ENCODE results near the gene ZBTB24. TPM values are rescaled to one million over a fixed set of nuclear protein-coding genes. Genes with fewer than 3 reads are reported as not detected.
A peak's percentile ranks its signal among the peaks of the same experiment; 100 is the strongest.

ZBTB24 gene
- total RNA-seq, 4 donors from 2014 or later, result 8.1 to 11.6 (median 11.2) TPM

DNA sequence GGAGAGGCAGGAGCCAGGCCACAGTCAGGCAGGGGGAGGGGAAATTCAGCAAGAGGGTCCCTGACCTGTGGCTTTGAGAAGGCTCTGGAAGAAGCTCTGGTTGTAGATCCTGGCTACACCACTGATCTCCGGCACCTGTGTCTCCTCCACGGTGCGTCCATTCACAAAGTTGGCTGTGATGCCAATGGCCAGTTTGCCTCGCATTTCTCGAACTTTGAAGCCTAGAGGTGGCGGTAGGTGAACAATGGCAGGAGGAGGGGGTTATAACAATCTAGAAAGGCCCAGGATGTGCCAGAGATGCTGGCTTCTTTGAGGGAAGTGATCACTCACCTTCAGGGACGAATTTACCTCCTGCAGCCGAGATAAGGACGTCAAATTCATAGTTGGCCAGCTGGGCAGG lies 30.8 kb downstream of the ZBTB24 start:
- H3K4me1 ChIP-seq, result peaks cover 36% of the 10 kb centered on the region
- TF ChIP-seq POLR2A (IDR thresholded peaks at IDR 0.05) (no peak), POLR2AphosphoS5 (IDR thresholded peaks at IDR 0.05) (no peak), EP300 (IDR thresholded peaks at IDR 0.05) (no peak)
- TF ChIP-seq, protein P1, sequence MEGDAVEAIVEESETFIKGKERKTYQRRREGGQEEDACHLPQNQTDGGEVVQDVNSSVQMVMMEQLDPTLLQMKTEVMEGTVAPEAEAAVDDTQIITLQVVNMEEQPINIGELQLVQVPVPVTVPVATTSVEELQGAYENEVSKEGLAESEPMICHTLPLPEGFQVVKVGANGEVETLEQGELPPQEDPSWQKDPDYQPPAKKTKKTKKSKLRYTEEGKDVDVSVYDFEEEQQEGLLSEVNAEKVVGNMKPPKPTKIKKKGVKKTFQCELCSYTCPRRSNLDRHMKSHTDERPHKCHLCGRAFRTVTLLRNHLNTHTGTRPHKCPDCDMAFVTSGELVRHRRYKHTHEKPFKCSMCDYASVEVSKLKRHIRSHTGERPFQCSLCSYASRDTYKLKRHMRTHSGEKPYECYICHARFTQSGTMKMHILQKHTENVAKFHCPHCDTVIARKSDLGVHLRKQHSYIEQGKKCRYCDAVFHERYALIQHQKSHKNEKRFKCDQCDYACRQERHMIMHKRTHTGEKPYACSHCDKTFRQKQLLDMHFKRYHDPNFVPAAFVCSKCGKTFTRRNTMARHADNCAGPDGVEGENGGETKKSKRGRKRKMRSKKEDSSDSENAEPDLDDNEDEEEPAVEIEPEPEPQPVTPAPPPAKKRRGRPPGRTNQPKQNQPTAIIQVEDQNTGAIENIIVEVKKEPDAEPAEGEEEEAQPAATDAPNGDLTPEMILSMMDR (IDR thresholded peaks at IDR 0.05), result no peak
- H3K4me3 ChIP-seq, result no peak overlapping the region
- no peaks in the 10 kb centered on the region for H3K9me3 ChIP-seq
- whole genome bisulfite sequencing, result 89% methylated on average over 9 of the region's 9 CpGs
- peaks cover 16% of the 10 kb centered on the region for H3K36me3 ChIP-seq
- no peaks in the 10 kb centered on the region for H3K27me3 ChIP-seq
- DNase-seq (ENCODE audit: low spot score in 2 of 2), result no peak
- H3K27ac ChIP-seq, result no peak overlapping the region

DNA sequence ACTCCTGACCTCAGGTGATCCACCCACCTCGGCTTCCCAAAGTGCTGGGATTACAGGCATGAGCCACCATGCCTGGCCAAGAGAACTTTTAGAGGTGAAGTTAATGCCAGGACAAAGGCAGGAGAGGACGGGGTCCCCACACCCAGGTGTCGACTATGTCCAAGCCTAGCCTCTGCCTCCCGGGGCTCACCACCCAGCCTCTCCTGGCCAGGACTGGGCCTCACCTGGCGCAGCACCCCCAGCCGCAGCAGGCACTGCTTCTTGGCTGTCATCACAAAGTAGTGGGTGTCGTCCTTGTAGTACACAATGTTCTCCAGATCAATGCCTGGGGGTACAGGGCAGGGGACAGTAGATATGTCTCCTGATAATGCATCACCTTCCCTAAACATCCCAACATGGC lies 31.6 kb downstream of the ZBTB24 start:
- Histone ChIP-seq H3K27me3 (no peaks in the 10 kb centered on the region), H3K36me3 (peaks cover 24% of the 10 kb centered on the region), H3K4me1 (peaks cover 28% of the 10 kb centered on the region), H3K27ac (no peak overlapping the region), H3K9me3 (no peaks in the 10 kb centered on the region), H3K4me3 (no peak overlapping the region)
- 95% methylated on average over 4 of the region's 7 CpGs for WGBS
- DNase-seq (ENCODE audit: low spot score in 2 of 2), result peak in 1 of 2 donors; percentile 67
- TF ChIP-seq POLR2AphosphoS5 (IDR thresholded peaks at IDR 0.05) (no peak), POLR2A (IDR thresholded peaks at IDR 0.05) (no peak), EP300 (IDR thresholded peaks at IDR 0.05) (no peak)
- TF ChIP-seq, protein P1 (IDR thresholded peaks at IDR 0.05), result no peak

DNA sequence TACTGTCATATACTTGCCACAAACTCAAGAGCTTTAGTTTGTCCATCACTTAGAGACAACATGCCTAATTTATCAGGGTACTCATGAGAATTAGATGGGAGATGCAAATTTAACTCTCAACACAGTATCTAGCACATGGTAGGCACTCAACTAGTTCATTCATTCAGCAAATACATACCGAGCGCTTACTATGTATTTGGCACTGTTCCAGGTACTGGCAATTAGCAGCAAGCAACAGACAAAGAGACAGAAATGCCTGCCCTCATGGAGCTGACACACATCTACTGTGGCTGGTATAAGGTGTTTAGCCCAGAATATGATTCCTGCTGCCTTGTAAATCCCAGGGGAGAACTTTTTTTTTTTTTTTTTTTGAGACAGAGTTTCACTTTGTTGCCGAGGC lies 32.2 kb downstream of the ZBTB24 start:
- WGBS, result 83% methylated on average over 3 of the region's 3 CpGs
- no peaks in the 10 kb centered on the region for H3K9me3 ChIP-seq
- no peaks in the 10 kb centered on the region for H3K27me3 ChIP-seq
- DNase-seq (ENCODE audit: low spot score in 2 of 2), result no peak
- peaks cover 22% of the 10 kb centered on the region for H3K4me1 ChIP-seq
- TF ChIP-seq EP300 (IDR thresholded peaks at IDR 0.05) (no peak), POLR2AphosphoS5 (IDR thresholded peaks at IDR 0.05) (no peak)
- H3K36me3 ChIP-seq, result peaks cover 30% of the 10 kb centered on the region
- no peak overlapping the region for H3K27ac ChIP-seq
- H3K4me3 ChIP-seq, result no peak overlapping the region

DNA sequence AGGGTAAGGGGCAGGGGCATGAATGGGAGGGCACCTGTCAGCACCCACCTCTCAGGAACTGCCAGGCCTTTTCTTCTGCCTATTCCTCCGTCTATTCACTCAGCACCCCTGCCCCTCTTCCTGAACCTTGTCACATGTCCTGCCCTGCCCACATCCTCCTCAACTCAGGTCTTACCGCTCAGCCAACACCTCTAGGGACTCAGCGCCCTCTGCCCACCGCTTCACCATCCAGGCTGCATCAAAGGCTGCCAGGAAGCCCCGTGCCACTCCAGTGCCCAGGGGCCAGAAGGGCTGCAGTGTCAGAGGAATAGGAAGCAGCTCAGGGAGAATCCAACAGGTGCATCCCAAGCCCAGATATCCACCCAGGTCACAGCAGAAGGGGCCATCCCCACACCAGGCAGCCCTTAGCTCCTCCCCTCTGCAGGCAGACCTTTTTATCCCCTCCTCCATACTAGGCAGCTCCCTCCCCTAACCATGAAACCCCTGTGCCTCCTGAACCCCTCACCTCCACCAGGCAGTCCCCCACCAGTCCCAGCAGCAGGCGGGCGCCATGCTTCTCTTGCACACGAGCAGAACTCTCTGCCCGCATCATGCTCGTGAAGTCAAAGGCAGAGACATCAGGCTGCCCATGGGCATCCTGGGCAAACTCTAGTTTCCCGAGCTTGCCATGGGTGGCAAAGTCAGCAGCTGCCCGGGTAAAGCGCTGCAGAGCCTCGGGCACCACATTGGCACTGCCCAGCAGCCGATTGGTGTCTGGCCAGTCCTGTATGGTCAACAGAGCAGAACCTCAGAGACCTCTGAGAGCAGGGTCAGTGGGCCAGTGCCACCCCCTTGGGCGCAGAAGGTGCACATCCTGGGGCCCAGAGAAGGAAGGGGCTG lies 33.0 kb downstream of the ZBTB24 start:
- Histone ChIP-seq H3K4me3 (no peak overlapping the region), H3K4me1 (peaks cover 19% of the 10 kb centered on the region), H3K36me3 (peaks cover 38% of the 10 kb centered on the region), H3K9me3 (no peaks in the 10 kb centered on the region), H3K27me3 (no peaks in the 10 kb centered on the region), H3K27ac (no peak overlapping the region)
- TF ChIP-seq POLR2AphosphoS5 (IDR thresholded peaks at IDR 0.05) (no peak), POLR2A (IDR thresholded peaks at IDR 0.05) (no peak), EP300 (IDR thresholded peaks at IDR 0.05) (no peak)
- TF ChIP-seq, protein P1 (IDR thresholded peaks at IDR 0.05), result no peak
- DNase-seq (ENCODE audit: low spot score in 2 of 2), result peak in 1 of 2 donors; percentile 48
- 87% methylated on average over 16 of the region's 16 CpGs for WGBS

DNA sequence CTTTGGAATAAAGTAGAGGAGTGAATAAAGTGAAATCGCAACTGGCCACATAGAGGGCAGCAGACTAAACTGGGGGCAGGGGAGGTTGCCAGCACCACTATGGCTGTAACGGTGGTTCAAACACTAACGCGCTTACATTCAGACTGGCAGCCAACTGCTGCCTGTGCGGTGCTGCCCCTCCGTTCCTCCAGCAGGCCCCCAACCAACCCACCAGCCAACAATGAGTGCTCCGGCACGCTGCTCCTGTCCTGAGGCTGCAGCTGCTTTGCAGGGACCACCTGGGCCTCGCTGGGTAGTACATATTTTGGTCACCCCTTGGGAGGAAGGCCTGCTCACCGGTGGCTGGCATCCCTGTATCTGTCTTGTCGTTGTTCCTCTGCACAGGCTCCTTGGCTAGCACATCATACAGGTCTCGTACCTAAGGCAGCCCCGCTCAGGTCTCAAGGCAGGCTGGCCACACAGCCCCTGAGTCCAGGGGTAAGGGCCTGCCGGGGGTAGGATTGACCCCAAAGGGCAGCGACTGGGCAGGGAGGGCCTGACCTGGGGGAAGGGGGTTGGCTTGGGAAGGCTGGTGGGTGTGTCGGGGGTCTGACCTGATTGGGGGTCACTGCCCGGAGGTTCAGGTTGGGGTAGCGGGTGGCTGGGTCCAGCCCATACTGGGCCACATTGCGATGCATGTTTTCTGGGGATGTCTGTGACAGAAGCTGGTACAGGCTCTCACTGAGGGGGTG lies 33.8 kb downstream of the ZBTB24 start:
- H3K4me3 ChIP-seq, result no peak overlapping the region
- WGBS, result 84% methylated on average over 14 of the region's 19 CpGs
- peaks cover 11% of the 10 kb centered on the region for H3K4me1 ChIP-seq
- TF ChIP-seq EP300 (IDR thresholded peaks at IDR 0.05) (no peak), POLR2A (IDR thresholded peaks at IDR 0.05) (no peak), POLR2AphosphoS5 (IDR thresholded peaks at IDR 0.05) (no peak)
- TF ChIP-seq, protein P1 (IDR thresholded peaks at IDR 0.05), result no peak
- DNase-seq (ENCODE audit: low spot score in 2 of 2), result no peak
- no peak overlapping the region for H3K27ac ChIP-seq
- no peaks in the 10 kb centered on the region for H3K27me3 ChIP-seq
- no peaks in the 10 kb centered on the region for H3K9me3 ChIP-seq
- peaks cover 45% of the 10 kb centered on the region for H3K36me3 ChIP-seq
